GM19468 (cell line): Measurements from ENCODE around the gene ADORA2B.
A peak's percentile ranks its signal among the peaks of the same experiment; 100 is the strongest.
"Not testable (repeated sequence)": the region's sequence is repeated elsewhere in the genome, so short reads cannot be mapped to it uniquely, and the experiment has no call there.

ENCODE experiments used
- ATAC-seq: cut with Tn5 transposase; IDR thresholded peaks from one replicate; pipeline ENCODE4 v1.9.1; 2021; ENCODE audit warnings: mild to moderate bottlenecking, moderate library complexity, moderate number of reproducible peaks; ENCODE audit not compliant: unreplicated experiment; ENCODE audit errors: extremely low read depth

The ADORA2B gene

DNA sequence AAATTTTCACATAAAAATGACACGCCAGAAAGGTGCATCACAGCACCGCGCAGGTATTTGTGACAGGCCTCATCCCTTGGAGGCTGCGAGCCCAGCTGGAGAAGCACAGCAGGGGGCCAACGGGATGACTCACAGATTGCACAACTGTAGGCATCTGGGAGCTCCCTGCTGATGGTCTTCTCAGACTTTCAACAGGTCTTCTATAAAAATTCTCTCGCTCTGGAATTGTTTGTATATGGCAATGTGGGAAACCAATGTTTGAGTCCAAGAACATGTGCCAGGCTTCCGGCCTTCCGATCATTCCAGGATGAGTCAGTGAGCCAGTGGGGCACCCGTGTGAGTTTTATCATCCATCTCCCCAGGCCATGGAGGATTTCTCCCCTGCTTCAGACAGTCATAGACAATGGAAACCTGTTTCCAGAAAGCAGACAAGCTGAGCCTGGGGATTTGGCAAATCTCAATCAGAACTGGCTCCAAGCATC lies 24.1 kb upstream of the ADORA2B start:
- no peak for ATAC-seq

DNA sequence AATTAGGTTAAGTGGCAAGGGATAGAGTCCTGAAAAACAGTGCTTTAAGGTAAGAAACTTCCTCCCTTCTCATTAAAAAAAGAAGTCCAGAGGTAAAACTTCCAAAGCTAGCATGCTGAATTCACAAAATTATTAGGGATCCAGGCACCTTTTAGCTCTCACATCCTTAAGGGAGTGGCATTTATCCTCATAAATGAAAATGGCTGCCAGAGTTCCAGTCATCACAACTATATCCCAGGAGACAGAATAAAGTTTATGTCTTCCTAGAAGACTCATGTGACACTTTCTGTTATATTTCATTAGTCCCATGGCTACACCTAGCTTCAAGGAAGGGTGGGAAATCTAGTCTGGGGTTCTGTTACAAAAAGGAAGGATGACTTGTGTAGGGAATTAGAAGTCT lies 23.3 kb upstream of the ADORA2B start:
- ATAC-seq, result no peak

DNA sequence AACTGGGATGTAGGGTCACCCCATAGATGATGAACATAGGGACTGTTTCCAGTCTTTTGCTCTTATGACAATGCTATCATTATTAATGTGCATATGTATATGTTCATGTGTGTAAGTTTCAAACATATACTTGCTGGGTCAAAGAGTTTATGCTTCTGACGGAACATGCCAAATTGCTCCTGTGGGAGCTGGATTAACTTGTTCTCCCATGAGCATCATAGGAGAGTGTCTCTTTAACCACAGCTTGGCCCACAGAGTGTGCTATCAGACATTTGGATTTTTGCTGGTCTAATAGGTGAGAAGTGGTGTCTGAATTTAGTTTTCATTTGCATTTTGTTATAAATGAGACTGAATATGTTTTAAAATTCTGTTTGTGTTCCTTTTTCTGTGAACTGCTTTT lies 22.3 kb upstream of the ADORA2B start:
- no peak for ATAC-seq

DNA sequence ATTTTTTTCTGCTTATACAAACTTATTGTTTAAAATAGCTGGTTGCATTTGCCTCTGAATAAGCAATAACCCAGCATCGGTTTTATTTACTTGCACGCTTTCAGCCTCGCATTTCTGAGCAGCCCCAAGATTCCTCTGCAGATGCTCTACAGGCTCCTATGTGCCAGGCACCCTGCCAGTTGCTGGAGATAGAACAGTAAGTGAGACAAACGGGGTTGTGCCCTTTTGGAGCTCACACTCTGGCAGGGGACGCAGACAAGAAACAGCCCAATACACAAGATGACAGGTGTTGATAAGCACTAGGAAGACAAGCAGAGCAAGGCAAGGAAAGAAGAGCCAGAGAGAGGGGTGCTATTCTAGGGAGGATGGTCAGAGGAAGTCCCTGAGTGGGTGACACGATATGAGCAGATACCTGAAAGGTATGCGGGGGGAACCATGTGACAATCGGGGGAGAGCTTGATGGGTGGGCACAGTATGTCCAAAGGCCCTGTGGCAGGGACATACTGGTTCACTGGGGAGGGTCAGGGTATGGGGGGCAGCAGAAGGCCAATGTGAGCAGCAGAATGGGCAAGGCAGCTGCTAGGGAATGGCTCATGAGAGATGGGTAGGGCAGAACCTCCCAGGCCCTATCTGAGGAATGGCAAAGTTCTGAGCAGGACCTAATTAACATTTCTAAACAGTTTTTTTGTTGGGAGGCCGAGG lies 18.7 kb upstream of the ADORA2B start:
- ATAC-seq, result no peak

DNA sequence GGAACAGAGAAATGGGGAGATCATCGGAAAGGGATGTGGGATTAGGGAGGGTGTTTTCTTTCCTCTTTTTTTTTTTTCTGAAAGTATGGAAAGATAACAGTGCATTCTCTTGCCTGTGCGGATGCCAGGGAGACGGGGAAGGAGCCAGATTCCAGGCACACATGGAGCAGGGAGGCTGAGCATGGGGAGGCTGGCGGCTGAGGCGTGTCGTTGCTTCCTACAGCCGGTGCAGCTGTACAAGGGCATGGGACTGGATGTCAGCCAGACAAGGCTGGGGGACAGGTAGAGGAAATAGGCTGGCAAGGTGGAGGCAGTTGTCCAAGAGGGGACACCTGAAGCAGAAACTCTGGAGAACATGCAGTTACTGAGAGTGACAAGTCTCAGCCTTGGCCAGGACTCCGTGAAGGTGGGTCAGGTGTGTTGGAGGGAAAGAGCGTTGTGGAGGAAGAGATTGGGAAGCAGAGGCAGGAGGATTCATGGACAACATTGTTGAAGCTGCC lies 16.6 kb upstream of the ADORA2B start:
- no peak for ATAC-seq

DNA sequence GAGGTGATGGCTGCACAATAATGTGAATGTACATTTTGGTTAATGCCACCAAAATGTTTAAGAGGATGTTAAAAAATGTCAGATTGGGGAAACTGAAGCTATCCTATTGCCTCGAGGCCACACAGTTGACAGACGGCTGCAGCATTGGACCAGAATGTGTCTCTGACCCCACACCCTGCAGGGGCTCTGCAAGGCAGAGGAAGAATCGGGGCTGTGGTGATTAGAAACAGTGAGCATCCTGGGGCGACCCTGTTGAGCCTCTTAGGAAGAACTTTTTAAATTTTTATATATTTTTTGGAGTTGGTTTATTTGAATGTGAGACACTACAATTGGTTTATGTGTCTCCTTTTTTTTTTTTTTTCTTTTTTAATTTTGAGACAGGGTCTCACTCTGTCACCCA lies 15.0 kb upstream of the ADORA2B start:
- ATAC-seq, result no peak

DNA sequence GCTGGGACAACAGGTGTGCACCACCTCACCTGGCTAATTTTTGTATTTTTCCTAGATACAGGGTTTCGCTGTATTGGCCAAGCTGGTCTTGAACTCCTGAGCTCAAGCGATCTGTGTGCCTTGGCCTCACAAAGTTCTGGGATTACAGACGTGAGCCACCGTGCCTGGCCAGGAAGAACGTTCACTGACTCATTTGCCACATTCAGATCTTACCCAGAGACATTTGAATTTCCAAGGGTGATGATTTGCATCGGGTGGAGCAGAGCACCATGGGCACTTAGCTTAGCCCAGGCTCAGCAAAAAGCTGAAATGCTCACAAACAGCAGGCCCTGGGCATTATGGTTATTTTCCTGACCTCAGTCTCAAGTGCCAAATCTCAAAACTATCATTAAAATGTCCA lies 14.5 kb upstream of the ADORA2B start:
- ATAC-seq, result no peak

DNA sequence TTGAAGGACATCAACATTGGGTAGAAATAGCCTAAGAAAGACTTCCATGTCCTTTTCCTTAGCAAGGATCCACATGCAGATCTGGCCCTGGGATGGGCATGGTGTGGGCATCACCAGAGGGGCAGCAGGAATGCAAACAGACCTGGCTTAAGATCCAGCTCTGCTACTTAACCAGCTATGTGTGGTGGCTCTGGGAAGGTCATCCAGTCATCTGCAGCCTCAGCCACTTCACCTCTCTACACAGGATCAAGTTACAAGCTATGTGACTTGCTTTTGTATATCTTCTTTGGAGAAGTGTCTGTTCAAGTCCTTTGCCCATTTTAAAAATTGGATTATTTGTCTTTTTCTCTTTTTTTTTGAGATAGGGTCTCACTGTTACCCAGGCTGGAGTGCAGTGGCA lies 13.5 kb upstream of the ADORA2B start:
- ATAC-seq, result no peak

DNA sequence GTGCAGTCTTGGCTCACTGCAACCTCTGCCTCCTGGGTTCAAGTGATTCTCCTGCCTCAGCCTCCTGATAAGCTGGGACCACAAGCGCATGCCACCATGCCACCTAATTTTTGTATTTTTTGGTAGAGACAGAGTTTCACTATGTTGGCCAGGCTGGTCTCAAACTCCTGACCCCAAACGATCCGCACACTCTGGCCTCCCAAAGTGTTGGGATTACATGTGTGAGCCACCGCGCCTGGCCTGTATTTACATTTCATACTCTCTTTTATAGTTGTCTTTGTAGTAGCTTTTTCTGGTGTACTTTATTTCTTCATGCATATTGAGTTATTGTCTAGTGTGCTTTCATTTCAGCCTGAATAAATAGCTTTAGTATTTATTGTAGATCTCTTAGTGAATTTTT lies 10.1 kb upstream of the ADORA2B start:
- no peak for ATAC-seq

DNA sequence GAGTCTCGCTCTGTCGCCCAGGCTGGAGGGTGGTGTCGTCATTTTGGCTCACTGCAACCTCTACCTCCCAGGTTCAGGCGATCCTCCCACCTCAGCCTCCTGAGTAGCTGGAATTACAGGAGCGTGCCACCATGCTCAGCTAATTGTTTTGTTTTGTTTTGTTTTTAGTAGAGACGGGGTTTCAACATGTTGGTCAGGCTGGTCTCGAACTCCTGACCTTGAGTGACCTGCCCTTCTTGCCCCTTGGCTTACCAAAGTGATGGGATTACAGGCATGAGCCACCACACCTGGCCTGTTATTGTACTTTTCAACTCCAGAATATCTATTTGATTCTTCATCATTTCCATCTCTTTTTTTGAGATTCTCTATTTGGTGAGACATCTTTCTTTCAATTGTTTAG lies 9.0 kb upstream of the ADORA2B start:
- no peak for ATAC-seq

DNA sequence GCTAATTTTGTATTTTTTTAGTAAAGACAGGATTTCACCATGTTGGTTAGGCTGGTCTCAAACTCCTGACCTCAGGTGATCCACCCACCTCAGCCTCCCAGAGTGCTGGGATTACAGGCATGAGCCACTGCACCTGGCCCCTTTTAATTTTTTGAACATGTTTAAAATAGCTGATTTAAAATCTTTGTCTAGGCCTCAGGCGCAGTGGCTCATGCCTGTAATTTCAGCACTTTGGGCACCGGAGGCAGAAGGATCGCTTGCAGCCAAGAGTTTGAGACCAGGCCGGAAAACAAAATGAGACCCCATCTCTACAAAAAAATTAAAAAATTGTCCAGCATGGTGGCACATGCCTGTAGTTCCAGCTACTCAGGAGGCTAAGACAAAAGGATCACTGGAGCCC lies 8.4 kb upstream of the ADORA2B start:
- not testable (repeated sequence) for ATAC-seq

DNA sequence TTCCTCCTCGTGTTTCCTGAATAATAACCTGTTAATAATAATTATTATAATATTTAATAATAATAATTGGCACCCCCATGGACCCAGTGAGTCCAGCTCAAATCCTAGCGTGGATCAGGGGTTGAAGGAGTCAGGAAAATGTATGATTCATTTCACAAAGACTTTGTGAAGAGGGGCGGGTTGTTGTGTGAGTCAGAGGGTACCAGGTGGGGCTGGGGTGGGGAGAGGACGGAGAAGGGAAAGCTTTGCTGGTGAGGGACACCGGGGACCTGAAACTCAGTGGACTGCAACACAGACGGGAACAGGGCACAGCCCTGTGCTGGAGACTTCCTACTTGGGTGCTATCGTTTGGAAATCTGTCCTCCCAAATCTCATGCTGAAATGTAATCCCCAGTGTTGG lies 3.1 kb upstream of the ADORA2B start:
- ATAC-seq, result no peak

DNA sequence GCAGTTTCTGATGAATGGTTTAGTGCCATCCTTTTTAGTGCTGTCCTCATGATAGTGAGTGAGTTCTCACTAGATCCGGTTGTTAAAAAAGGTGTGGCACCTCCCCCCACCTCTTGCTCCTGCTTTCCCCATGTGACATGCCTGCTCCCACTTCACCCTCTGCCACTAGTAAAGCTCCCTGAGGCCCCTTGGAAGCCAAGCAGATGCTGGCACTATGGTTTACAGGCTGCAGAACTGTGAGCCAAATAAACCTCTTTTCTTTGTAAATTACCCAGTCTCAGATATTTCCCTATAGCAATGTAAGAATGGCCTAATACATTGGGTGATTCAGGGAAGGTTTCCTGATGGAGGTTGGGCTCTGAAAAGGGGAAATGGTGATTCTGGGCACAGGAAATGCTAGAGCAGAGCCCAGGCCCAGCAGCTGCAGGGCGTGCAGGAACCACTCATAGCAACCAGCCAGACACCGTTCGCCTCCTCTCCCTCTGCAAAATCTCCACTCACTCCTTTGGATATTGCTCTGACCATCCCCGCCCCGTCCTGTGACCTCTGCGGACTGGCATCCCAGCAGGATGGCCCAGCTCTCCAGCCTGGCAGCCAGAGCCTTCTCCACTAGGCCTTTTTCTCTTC lies 2.6 kb upstream of the ADORA2B start:
- ATAC-seq, result no peak

DNA sequence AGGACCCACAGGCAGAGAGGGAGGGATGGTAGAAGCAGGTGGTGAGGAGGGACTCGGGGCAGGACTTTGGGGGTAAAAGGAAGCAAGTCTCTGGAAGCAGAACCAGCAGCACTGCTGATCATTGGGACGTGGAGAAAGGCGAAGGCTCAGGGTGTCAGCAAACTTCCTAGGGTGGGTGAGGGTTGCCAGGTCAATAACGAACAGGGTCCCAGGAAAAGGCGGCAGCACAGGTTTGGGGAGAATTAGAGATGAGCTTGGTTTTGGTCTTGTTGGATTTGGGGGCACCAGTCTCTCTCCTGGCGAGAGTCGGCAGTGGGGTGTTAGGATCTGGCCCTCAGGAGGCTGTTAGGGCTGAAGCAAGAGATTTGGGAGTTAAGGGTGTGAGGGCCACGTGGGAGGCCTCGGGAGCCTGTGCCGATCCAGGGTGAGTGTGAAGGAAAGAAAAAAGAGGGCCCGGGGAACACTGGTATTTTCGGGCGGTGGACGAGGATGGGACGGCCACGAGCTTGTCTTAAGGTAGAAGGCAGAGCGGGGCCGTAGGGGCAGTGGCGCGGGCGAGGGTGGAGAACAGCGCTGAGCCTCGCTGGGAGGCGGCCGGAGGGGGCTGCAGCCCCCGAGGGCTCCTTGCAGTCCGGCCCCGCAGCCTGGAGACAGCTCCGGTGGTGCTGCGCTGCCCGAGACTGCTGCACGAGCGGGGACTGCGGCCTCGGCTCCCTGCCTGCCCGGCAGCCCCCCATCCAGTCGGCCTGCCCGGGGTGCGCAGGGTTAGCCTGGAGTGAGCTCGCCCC lies 765 bp upstream of the ADORA2B start:
- peak; percentile 12 for ATAC-seq

DNA sequence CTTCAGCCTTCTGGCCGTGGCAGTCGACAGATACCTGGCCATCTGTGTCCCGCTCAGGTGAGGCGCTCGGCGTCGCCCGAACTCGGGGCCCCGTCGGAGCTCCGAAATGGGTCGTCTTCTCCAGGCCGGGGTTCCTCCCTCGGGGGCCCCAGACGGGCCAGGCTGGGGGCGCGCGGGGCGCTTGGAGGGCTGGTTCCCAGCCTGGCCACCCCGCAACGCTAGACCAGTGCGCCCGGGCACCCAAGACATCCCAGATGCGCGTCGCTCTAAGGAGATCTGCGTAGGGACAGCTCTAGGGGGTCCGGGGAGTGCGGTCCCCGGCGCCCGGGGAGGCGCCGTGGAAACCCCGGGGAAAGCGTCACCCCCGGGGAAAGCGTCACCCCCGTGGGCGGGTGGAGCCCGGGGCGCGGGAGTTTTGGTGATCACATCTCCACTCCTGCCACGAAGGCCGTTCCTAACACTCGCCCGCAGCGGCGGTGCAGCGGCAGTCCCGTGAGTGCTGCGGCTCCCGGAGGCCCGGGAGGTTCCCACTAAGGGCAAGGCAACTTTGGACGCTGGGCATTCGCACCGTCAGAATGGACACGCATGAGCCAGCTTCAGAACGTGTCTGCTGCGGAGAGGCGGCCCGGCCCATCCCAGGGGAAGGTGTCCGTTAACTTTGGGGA lies 729 bp downstream of the ADORA2B start:
- ATAC-seq, result no peak

DNA sequence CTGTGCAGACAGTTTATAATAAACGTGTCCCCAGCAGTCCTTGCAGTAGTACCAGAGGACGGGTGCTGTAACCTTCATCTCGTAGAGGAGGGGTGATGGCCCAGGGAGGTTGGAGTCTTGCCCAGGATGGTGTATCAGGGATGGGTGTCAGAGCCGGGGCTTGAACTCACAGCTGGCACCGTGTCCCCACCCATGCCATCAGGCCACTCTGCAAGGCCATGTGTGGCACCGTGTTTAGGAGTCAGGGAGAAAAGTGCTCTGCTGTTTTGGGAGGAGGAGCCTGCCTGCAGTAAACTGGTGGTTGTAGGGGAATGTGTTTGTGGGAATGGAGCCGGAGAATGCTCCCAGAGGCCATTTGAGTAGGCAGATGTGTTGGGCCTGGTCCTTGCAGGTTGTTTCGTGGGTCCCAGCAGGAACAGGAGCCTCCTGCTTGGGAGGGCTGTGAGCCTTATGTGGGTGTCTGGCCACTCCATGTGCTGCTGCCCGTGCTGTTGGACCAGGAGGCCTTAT lies 1.7 kb downstream of the ADORA2B start:
- ATAC-seq, result no peak

DNA sequence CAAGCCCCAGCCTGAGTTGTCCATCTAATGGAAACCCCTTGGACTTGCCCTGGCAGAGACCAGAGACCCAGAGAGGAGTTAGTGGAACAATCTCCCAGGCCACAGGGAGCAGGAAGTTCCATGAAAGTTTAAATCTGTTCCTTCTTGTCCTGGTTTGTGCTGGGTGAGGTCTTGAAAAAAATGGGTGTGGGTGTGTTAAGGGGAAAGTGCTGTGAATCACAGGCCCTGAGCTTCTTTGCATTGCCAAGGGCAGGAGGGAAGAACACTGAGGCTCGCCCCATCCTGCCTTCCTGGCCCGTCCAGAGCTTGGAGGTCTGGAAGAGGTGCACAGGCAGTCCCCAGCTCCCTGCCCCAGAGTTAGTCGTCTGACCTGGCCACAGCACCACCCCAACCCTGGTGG lies 2.3 kb downstream of the ADORA2B start:
- ATAC-seq, result no peak

DNA sequence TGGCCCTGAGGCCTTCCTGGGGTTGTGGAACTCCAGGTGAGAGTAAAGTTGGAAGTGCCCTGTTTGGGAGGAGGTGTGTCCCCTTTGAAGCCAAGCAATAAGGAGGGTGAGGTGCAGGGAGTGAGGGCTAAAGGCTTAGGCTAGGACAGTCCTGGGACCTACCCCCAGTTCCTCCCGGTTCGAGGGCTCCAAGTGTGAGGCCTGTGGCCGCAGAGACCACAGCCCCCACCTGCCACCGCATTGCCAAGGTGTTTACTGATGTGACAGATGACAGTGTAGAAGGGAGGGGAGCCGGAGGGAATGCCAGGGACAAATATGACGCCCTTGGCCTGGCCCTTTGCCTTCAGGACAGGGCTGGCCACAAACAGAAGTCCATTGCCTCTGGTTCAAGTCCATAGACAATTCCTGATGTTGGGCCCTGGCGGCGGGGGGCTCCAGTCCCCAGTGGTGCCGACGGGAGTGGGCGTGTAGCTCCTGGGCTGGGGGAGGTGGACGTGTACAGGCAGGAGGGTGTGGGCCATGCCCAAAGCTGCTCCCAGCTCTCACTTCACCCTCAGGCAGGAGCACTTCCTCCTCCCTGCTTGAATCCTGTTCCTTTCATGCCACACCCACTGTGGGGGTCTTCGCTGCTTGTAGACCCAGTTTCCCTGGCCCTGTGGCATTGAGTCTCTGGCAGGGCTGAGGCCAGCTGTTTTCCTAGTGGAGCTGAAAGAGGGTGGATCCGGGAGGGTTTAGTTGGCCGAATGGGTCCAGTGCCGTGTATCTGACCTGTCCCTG lies 3.2 kb downstream of the ADORA2B start:
- ATAC-seq, result no peak

DNA sequence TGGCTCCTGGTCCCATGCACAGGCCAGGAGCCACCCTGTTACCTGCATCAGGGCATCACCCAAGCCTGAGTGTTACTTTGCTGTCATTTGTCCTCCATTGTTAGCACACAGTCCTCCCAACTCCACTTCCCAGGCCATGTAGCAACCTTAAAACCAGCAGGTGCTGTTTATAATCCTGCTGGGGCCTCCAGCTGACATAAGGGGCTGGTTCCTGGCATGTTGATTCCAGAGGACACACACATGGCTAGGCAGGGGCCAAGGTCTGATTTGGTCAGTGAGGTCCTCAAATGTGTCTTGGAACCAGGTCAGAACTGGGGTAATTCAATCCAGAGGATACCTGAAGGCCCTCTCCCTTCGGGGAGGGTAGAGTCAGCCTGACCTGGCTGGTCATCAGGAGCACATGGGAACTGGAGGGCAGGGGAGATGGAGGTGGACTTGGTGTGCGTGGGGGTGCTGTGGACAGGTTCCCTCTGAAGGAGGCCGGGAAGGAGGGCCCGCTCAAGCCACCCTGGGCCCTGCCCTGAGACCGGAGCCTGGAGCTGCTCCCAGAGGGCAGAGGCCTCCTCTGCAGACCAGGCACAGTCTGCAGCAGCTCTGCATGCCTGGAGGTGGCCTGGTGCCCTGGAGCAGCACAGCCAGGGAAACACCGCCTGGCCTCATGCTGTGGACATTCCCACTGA lies 6.6 kb downstream of the ADORA2B start:
- no peak for ATAC-seq
